ENCODE measurements around the gene OBSCN. TPM values are rescaled to one million over a fixed set of nuclear protein-coding genes. Genes with fewer than 3 reads are reported as not detected.

OBSCN gene
- total RNA-seq, 1 donor from 2014 or later = 39.4 TPM

DNA sequence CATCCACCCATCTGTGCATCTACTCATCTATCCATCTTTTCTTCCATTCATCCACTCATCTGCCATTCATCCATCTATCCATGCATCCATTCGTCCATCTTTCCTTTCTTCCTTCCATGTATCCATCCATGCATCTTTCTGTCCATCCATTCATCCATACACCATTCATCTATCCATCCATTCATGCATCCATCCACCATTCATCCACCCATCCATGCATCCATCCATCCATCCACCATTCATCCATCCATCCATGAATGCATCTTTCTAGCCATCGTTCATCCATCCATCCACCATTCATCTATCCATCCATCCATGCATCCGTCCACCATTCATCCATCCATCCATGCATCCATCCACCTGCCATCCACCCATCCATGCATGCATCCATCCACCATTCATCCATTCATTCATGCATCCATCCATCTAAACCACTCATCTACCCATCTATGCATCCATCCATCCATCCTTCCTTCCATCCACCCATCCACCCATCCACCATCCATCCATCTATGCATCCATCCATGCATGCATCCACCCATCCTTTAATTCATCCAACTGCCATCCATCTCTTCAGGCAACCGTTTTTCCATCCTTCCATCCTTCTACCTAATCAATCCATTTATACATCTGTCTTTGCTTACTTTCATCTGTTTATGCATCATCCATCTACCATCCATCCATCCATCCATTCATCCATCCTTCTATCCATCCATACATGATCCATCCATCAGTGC is 111.7 kb downstream of the OBSCN start:
- ATAC-seq = no peak
- Histone ChIP-seq H3K4me1 (no peaks in the 10 kb centered on the region), H3K27ac (no peak overlapping the region), H3K27me3 (no peaks in the 10 kb centered on the region), H3K9me3 (no peaks in the 10 kb centered on the region), H3K4me3 (no peak overlapping the region), H3K36me3 (peaks cover 24% of the 10 kb centered on the region)
- TF ChIP-seq, protein P1, sequence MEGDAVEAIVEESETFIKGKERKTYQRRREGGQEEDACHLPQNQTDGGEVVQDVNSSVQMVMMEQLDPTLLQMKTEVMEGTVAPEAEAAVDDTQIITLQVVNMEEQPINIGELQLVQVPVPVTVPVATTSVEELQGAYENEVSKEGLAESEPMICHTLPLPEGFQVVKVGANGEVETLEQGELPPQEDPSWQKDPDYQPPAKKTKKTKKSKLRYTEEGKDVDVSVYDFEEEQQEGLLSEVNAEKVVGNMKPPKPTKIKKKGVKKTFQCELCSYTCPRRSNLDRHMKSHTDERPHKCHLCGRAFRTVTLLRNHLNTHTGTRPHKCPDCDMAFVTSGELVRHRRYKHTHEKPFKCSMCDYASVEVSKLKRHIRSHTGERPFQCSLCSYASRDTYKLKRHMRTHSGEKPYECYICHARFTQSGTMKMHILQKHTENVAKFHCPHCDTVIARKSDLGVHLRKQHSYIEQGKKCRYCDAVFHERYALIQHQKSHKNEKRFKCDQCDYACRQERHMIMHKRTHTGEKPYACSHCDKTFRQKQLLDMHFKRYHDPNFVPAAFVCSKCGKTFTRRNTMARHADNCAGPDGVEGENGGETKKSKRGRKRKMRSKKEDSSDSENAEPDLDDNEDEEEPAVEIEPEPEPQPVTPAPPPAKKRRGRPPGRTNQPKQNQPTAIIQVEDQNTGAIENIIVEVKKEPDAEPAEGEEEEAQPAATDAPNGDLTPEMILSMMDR (IDR thresholded peaks at IDR 0.05) = no peak
- intact Hi-C loops (cut with DNase I) = no loop called here
- DNase-seq = no peak

DNA sequence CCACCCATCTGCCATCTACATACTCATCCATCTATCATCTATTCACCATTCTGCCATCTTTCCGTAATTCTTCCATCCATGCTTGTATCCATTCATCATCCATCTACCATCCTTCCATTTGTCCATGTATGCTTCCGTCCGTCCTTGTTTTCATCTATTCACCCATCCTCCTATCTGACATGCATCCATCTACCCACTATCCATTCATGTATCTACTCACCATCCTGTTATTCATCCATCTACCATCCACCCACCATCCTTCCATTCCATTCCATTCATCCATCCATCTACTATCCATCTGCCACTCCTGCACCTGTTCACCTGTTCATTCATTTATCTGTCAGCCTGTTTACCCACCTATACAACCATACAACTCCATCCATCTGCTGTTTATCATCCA is 112.5 kb downstream of the OBSCN start:
- Histone ChIP-seq H3K36me3 (peaks cover 24% of the 10 kb centered on the region), H3K27me3 (no peaks in the 10 kb centered on the region), H3K9me3 (peaks cover 2% of the 10 kb centered on the region), H3K4me3 (no peak overlapping the region), H3K4me1 (no peaks in the 10 kb centered on the region), H3K27ac (no peak overlapping the region)
- no peak for DNase-seq
- TF ChIP-seq, protein P1 (IDR thresholded peaks at IDR 0.05) = no peak
- no peak for ATAC-seq
- intact Hi-C loops (cut with DNase I) = no loop called here

DNA sequence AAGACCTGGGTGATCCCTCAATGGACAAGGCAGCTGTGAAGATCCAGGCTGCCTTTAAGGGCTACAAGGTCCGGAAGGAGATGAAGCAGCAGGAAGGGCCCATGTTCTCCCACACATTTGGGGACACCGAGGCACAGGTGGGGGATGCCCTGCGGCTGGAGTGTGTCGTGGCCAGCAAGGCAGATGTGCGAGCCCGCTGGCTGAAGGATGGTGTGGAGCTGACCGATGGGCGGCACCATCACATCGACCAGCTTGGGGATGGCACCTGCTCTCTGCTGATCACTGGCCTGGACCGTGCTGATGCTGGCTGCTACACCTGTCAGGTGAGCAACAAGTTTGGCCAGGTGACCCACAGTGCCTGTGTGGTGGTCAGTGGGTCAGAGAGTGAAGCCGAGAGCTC is 113.6 kb downstream of the OBSCN start:
- Histone ChIP-seq H3K4me1 (no peaks in the 10 kb centered on the region), H3K9me3 (peaks cover 6% of the 10 kb centered on the region), H3K36me3 (peaks cover 24% of the 10 kb centered on the region), H3K27ac (no peak overlapping the region), H3K27me3 (no peaks in the 10 kb centered on the region), H3K4me3 (no peak overlapping the region)
- ATAC-seq = no peak
- no peak for DNase-seq
- TF ChIP-seq, protein P1 (IDR thresholded peaks at IDR 0.05) = no peak
- intact Hi-C loops (cut with DNase I) = no loop called here

DNA sequence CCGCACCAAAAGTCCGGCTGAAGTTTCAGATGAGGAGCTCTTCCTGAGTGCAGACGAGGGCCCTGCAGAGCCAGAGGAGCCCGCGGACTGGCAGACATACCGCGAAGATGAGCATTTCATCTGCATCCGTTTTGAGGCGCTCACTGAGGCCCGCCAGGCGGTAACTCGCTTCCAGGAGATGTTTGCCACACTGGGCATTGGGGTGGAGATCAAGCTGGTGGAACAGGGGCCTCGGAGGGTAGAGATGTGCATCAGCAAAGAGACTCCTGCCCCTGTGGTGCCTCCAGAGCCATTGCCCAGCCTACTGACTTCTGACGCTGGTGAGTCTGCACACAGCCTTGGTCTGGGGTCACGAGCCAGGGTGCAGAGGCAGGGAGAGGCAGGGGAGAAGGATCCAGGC is 114.1 kb downstream of the OBSCN start:
- DNase-seq (no peak), ATAC-seq (no peak)
- TF ChIP-seq, protein P1 (IDR thresholded peaks at IDR 0.05) = no peak
- intact Hi-C loops (cut with DNase I) = no loop called here
- Histone ChIP-seq H3K4me3 (no peak overlapping the region), H3K9me3 (peaks cover 6% of the 10 kb centered on the region), H3K27me3 (no peaks in the 10 kb centered on the region), H3K27ac (no peak overlapping the region), H3K4me1 (no peaks in the 10 kb centered on the region), H3K36me3 (peaks cover 24% of the 10 kb centered on the region)

DNA sequence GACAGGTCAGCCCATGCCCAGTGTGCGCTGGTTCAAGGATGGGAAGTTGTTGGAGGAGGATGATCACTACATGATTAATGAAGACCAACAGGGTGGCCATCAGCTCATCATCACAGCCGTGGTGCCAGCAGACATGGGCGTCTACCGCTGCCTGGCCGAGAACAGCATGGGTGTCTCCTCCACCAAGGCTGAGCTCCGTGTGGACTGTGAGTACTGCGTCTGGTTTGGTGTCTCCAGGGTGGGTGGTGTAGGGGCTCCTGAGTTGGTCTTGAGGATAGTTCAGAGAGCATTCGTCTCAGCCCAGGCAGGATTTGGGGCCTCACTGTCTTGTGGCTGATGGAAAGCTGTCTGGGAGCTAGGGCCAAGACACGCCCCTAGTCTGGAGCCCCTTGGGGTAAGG is 115.6 kb downstream of the OBSCN start:
- no peak overlapping the region for H3K27ac ChIP-seq
- TF ChIP-seq, protein P1 (IDR thresholded peaks at IDR 0.05) = no peak
- peaks cover 24% of the 10 kb centered on the region for H3K36me3 ChIP-seq
- DNase-seq = no peak
- H3K9me3 ChIP-seq = peaks cover 6% of the 10 kb centered on the region
- no peak overlapping the region for H3K4me3 ChIP-seq
- no peaks in the 10 kb centered on the region for H3K4me1 ChIP-seq
- intact Hi-C loops (cut with DNase I) = no loop called here
- ATAC-seq = no peak
- no peaks in the 10 kb centered on the region for H3K27me3 ChIP-seq
